Activated CD4-positive, alpha-beta T cell treated with anti-CD3 and anti-CD28 coated beads, Interleukin-2, amount 50 U/mL, for 48 hours (primary cell): ENCODE data around the gene CPLX3.

Experiments used
- DNase-seq, 2 experiments: peaks; one replicate each; pipeline ENCODE4 v3.0.0-alpha.2; 2020

The CPLX3 gene

GRCh38 chr15:74847432-74847831 lies 21.0 kb downstream of the CPLX3 start:
- no peak for DNase-seq

GRCh38 chr15:74850393-74850792 lies 24.0 kb downstream of the CPLX3 start:
- no peak for DNase-seq

GRCh38 chr15:74851960-74852359 lies 25.5 kb downstream of the CPLX3 start:
- no peak for DNase-seq

GRCh38 chr15:74854453-74855022 lies 28.1 kb downstream of the CPLX3 start:
- no peak for DNase-seq

- no peak for DNase-seq
These were observed 29.4 kb downstream of the CPLX3 start for GRCh38 chr15:74855857-74856256.

GRCh38 chr15:74856537-74856936 lies 30.1 kb downstream of the CPLX3 start:
- no peak for DNase-seq

GRCh38 chr15:74857082-74857655 lies 30.7 kb downstream of the CPLX3 start:
- DNase-seq, result no peak

GRCh38 chr15:74857671-74858368 lies 31.4 kb downstream of the CPLX3 start:
- no peak for DNase-seq

GRCh38 chr15:74858369-74858740 lies 31.9 kb downstream of the CPLX3 start:
- no peak for DNase-seq

- DNase-seq, result peak in 1 of 2 experiments; percentile 27
These were observed 37.0 kb downstream of the CPLX3 start for GRCh38 chr15:74863239-74864056.

GRCh38 chr15:74864296-74864695 lies 37.9 kb downstream of the CPLX3 start:
- no peak for DNase-seq

- DNase-seq, result no peak
These were observed 38.9 kb downstream of the CPLX3 start for GRCh38 chr15:74865316-74865715.

GRCh38 chr15:74866090-74866489 lies 39.7 kb downstream of the CPLX3 start:
- no peak for DNase-seq

GRCh38 chr15:74867466-74868038 lies 41.1 kb downstream of the CPLX3 start:
- no peak for DNase-seq

- DNase-seq, result peak in 1 of 2 experiments; percentile 27
These were observed 41.6 kb downstream of the CPLX3 start for GRCh38 chr15:74868059-74868458.

GRCh38 chr15:74869372-74869725 lies 42.9 kb downstream of the CPLX3 start:
- no peak for DNase-seq

GRCh38 chr15:74869726-74870407 lies 43.4 kb downstream of the CPLX3 start:
- DNase-seq, result peak; percentile 43 to 61

GRCh38 chr15:74870436-74871215 lies 44.2 kb downstream of the CPLX3 start:
- no peak for DNase-seq

- DNase-seq, result no peak
These were observed 46.2 kb downstream of the CPLX3 start for GRCh38 chr15:74872702-74873035.

GRCh38 chr15:74873036-74873755 lies 46.8 kb downstream of the CPLX3 start, which contains the start of gene SCAMP2:
TSS of gene SCAMP2 (minus strand) at chr15:74873365. CDS start at chr15:74873255, 110 bp downstream.
- peak; percentile 90 to 92 for DNase-seq

- DNase-seq, result peak in 1 of 2 experiments; percentile 44
These were observed 47.5 kb downstream of the CPLX3 start for GRCh38 chr15:74873756-74874424.
